Bone marrow (tissue), 2 donors: ENCODE results near the gene CLIP1.
"Not testable (repeated sequence)": the region's sequence is repeated elsewhere in the genome, so short reads cannot be mapped to it uniquely, and the experiment has no call there.

Experiments used
- DNase-seq, 2 donors: peaks; one replicate each; lab custom pipeline; 2025; lab: John Stamatoyannopoulos, UW

The CLIP1 gene

GRCh38 chr12:122421821-122422729 is at the start of gene CLIP1:
Gene CLIP1 (minus strand): TSS chr12:122422669. CDS start chr12:122380452, 42,217 bp downstream.
- peak in 1 of 2 donors; percentile 64 for DNase-seq

- peak in 1 of 2 donors; percentile 58 for DNase-seq
Measured at GRCh38 chr12:122471324-122472226, 49.1 kb upstream of the CLIP1 start.

GRCh38 chr12:122470576-122470975 is 48.1 kb upstream of the CLIP1 start:
- not testable (repeated sequence) for DNase-seq

GRCh38 chr12:122469856-122470255 is 47.4 kb upstream of the CLIP1 start:
- DNase-seq = not testable (repeated sequence)

GRCh38 chr12:122467983-122468382 is 45.5 kb upstream of the CLIP1 start:
- DNase-seq = no peak

GRCh38 chr12:122464317-122465042 is 42.0 kb upstream of the CLIP1 start:
- peak in 1 of 2 donors; percentile 8 for DNase-seq

- no peak for DNase-seq
Measured at GRCh38 chr12:122460641-122461040, 38.2 kb upstream of the CLIP1 start.

DNA sequence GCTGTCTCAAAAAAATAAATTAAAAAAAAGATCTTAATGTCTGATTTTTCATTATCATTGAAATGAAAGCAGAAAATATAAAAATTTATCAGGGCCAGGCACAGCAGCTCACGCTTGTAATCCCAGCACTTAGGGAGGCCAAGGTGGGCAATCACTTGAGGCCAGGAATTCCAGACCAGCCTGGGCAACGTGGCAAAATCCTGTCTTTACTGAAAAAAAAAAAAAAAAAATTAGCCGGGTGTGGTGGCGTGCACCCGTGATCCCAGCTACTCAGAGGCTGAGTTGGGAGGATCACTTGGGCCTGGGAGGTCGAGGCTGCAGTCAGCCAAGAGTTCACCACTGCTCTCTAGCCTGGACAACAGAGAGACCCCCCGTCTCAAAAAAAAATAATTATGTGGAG is 37.6 kb upstream of the CLIP1 start:
- no peak for DNase-seq

DNA sequence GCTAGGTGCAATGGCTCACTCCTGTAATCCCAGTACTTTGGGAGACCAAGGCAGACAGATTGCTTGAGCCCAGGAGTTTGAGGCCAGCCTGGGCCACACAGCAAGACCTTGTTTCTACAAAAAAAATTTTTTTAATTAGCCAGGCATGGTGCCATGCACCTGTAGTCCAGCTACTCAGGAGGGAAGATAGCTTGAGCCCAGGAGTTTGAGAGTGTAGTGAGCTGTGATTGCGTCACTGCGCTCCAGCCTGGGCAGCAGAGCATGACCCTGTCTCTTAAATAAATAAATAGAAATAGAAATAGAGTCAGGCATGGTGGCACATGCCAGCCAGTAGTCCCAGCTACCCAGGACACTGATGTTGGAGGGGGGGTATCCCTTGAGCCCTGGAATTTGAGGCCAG is 36.7 kb upstream of the CLIP1 start:
- no peak for DNase-seq

GRCh38 chr12:122458105-122459035 is 35.9 kb upstream of the CLIP1 start:
- DNase-seq = no peak

- DNase-seq = no peak
Measured at GRCh38 chr12:122457627-122458026, 35.2 kb upstream of the CLIP1 start.

GRCh38 chr12:122454739-122455138 is 32.3 kb upstream of the CLIP1 start:
- DNase-seq = no peak

DNA sequence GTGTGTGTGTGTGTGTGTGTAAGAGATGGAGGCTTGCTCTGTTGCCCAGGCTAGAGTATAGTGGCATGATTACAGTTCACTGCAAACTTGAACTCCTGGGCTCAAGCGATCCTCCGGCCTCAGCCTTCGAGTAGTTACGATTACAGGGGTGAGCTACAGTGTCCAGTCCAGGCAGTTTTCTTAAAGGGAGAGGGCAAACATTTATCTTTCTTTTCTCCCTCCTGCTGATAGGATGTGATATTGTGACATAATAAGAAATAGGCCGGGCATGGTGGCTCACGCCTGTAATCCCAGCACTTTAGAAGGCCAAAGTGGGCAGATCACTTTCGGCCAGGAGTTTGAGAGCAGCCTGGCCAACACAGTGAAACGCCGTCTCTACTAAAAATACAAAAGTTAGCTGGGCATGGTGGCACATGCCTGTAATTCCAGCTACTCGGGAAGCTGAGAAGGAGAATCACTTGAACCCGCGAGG is 31.8 kb upstream of the CLIP1 start:
- DNase-seq = no peak

DNA sequence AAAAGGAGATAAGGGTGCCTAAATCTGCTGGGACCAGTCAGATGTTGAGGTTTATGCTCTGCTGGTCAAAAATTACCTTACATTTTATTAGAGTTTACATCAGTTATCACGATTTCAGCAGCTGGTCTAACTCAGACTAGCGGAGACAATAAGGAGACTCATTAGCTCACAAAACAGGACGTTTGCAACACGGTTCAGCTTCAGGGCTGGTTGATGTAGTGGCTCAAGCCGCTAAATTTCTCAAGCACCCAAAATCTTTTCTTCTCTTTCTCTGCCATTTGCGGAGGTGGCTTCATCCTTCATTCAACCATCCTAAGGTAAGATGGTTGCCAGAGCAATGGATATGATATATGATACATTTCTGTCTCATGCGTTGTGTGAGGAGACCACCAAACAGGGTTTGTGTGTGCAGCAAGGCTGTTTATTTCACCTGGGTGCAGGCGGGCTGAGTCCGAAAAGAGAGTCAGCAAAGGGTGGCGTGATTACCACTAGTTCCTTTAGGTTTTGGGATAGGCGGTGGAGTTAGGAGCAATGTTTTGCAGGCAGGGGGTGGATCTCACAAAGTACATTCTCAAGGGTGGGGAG is 30.3 kb upstream of the CLIP1 start:
- no peak for DNase-seq

- DNase-seq = peak in 1 of 2 donors; percentile 25
Measured at GRCh38 chr12:122449317-122449716, 26.8 kb upstream of the CLIP1 start.

- DNase-seq = not testable (repeated sequence)
Measured at GRCh38 chr12:122447825-122448224, 25.4 kb upstream of the CLIP1 start.

- DNase-seq = not testable (repeated sequence)
Measured at GRCh38 chr12:122446390-122446789, 23.9 kb upstream of the CLIP1 start.

- DNase-seq = not testable (repeated sequence)
Measured at GRCh38 chr12:122444071-122444470, 21.6 kb upstream of the CLIP1 start.

GRCh38 chr12:122438822-122439221 is 16.4 kb upstream of the CLIP1 start:
- not testable (repeated sequence) for DNase-seq

- DNase-seq = no peak
Measured at GRCh38 chr12:122437656-122438121, 15.2 kb upstream of the CLIP1 start.
